Loucy (cell line): Measurements from ENCODE around the gene RITA1.

ENCODE experiments used
- H2AFZ ChIP-seq: fragments of 200-600 bp; sonication (generic); 2 replicates; pipeline ENCODE4 v1.6.0; 2016; ENCODE audit warnings: antibody characterized with exemption, mild to moderate bottlenecking, low read length, moderate library complexity
- H3F3A ChIP-seq: fragments of 200-600 bp; 2 replicates; pipeline ENCODE4 v1.6.0; 2016; ENCODE audit warnings: antibody characterized with exemption, low read depth, mild to moderate bottlenecking
- H3K27me3 ChIP-seq: fragments of 200-600 bp; sonication (generic); 2 replicates; pipeline ENCODE4 v1.6.1; 2014; ENCODE audit warnings: low read length, mild to moderate bottlenecking; ENCODE audit not compliant: insufficient read depth, poor library complexity, severe bottlenecking
- H3K36me3 ChIP-seq: fragments of 200-600 bp; sonication (generic); 2 replicates; pipeline ENCODE4 v1.6.1; 2016; ENCODE audit warnings: low read length; ENCODE audit not compliant: insufficient read depth
- H3K4me1 ChIP-seq: fragments of 200-600 bp; sonication (generic); 2 replicates; pipeline ENCODE4 v1.5.1; 2014; ENCODE audit warnings: low read length, mild to moderate bottlenecking; ENCODE audit not compliant: insufficient read depth, poor library complexity, severe bottlenecking
- H3K4me2 ChIP-seq: fragments of 200-600 bp; sonication (generic); 2 replicates; pipeline ENCODE4 v1.6.0; 2014; ENCODE audit warnings: antibody characterized with exemption, low read length, low read depth, mild to moderate bottlenecking; ENCODE audit not compliant: poor library complexity, severe bottlenecking
- H3K4me3 ChIP-seq: fragments of 200-600 bp; sonication (generic); 2 replicates; pipeline ENCODE4 v1.5.1; 2014; ENCODE audit warnings: low read length, mild to moderate bottlenecking, mixed read lengths; ENCODE audit not compliant: poor library complexity, severe bottlenecking
- H3K79me2 ChIP-seq: fragments of 200-600 bp; sonication (generic); 2 replicates; pipeline ENCODE4 v1.6.1; 2014; ENCODE audit warnings: low read length; ENCODE audit not compliant: insufficient read depth
- H3K9ac ChIP-seq: fragments of 200-600 bp; sonication (generic); 2 replicates; pipeline ENCODE4 v1.6.0; 2014; ENCODE audit warnings: mild to moderate bottlenecking, low read depth, low read length, moderate library complexity; ENCODE audit not compliant: poor library complexity, severe bottlenecking
- H3K9me2 ChIP-seq: fragments of 200-600 bp; sonication (generic); replicated peaks from 2 replicates; pipeline ENCODE4 v1.6.1; 2016; ENCODE audit warnings: low read depth, low read length, mixed read lengths
- H3K9me3 ChIP-seq: fragments of 200-600 bp; sonication (generic); 2 replicates; pipeline ENCODE4 v1.6.1; 2014; ENCODE audit warnings: mild to moderate bottlenecking, antibody characterized with exemption, low read length, low read depth; ENCODE audit not compliant: insufficient read depth
- H4K20me1 ChIP-seq: fragments of 200-600 bp; sonication (generic); 2 replicates; pipeline ENCODE4 v1.6.0; 2014; ENCODE audit warnings: antibody characterized with exemption, low read length, mild to moderate bottlenecking; ENCODE audit not compliant: insufficient read depth, poor library complexity, severe bottlenecking
- CTCF ChIP-seq: fragments of 200-600 bp; sonication (generic); conservative IDR thresholded peaks from 2 replicates; pipeline ENCODE4 v1.5.1; 2014; ENCODE audit warnings: mild to moderate bottlenecking, antibody characterized with exemption, low read length
- EZH2phosphoT487 ChIP-seq: fragments of 200-600 bp; IDR thresholded peaks from 2 replicates; pipeline ENCODE4 v1.6.1; 2018; ENCODE audit warnings: antibody characterized with exemption, mild to moderate bottlenecking, moderate library complexity, borderline replicate concordance

Gene RITA1

GRCh38 chr12:113216027-113216426, 30.5 kb downstream of the RITA1 start:
- Histone ChIP-seq H2AFZ (no peak overlapping the region), H3K27me3 (no peaks in the 10 kb centered on the region), H3K9me3 (no peaks in the 10 kb centered on the region), H3K4me2 (no peak overlapping the region), H4K20me1 (no peaks in the 10 kb centered on the region), H3K36me3 (no peaks in the 10 kb centered on the region), H3K79me2 (no peaks in the 10 kb centered on the region), H3K9me2 (no peaks in the 10 kb centered on the region), H3K4me1 (peaks cover 13% of the 10 kb centered on the region), H3K4me3 (no peak overlapping the region), H3F3A (no peaks in the 10 kb centered on the region), H3K9ac (no peak overlapping the region)
- TF ChIP-seq EZH2phosphoT487 (no peak), CTCF (no peak)

GRCh38 chr12:113220593-113221180, 35.2 kb downstream of the RITA1 start:
- Histone ChIP-seq H2AFZ (peak overlapping the region; percentile 40; the same call in 1 of the 2 replicates), H3K4me1 (peaks cover 17% of the 10 kb centered on the region), H3K4me2 (peak overlapping the region; percentile 73), H3K9me3 (no peaks in the 10 kb centered on the region), H3K27me3 (no peaks in the 10 kb centered on the region), H4K20me1 (no peaks in the 10 kb centered on the region), H3K4me3 (peak overlapping the region; percentile 71), H3F3A (no peaks in the 10 kb centered on the region), H3K36me3 (no peaks in the 10 kb centered on the region), H3K9ac (peak overlapping the region; percentile 13), H3K9me2 (no peaks in the 10 kb centered on the region), H3K79me2 (no peaks in the 10 kb centered on the region)
- no peak for TF ChIP-seq CTCF
- no peak for TF ChIP-seq EZH2phosphoT487

- H4K20me1 ChIP-seq = no peaks in the 10 kb centered on the region
- H3K36me3 ChIP-seq = no peaks in the 10 kb centered on the region
- H2AFZ ChIP-seq = peak within 1 kb of the TSS; percentile 59
- H3K9ac ChIP-seq = peak within 1 kb of the TSS; percentile 77
- H3K4me3 ChIP-seq = peak within 1 kb of the TSS; percentile 81
- no peaks in the 10 kb centered on the region for H3K9me3 ChIP-seq
- H3F3A ChIP-seq = no peaks in the 10 kb centered on the region
- no peaks in the 10 kb centered on the region for H3K79me2 ChIP-seq
- TF ChIP-seq EZH2phosphoT487 (no peak), CTCF (no peak)
- H3K4me1 ChIP-seq = peaks cover 17% of the 10 kb centered on the region
- H3K4me2 ChIP-seq = peak within 1 kb of the TSS; percentile 98
- no peaks in the 10 kb centered on the region for H3K9me2 ChIP-seq
- H3K27me3 ChIP-seq = no peaks in the 10 kb centered on the region
Measured at GRCh38 chr12:113221181-113221996, 35.9 kb downstream of the RITA1 start, which contains the start of gene TPCN1. Gene TPCN1, plus strand, starts transcription at chr12:113221464. Its CDS starts 5,389 bp downstream, at chr12:113226853.
